GM12801 (cell line): ENCODE results near the gene LILRA1.

Experiments
- TF ChIP-seq, protein P1 (sequence below): IDR thresholded peaks from one replicate; pipeline ENCODE4 v1.5.1; 2011; ENCODE audit warnings: control low read depth; ENCODE audit not compliant: insufficient read length; ENCODE audit errors: extremely low read depth

The LILRA1 gene

DNA sequence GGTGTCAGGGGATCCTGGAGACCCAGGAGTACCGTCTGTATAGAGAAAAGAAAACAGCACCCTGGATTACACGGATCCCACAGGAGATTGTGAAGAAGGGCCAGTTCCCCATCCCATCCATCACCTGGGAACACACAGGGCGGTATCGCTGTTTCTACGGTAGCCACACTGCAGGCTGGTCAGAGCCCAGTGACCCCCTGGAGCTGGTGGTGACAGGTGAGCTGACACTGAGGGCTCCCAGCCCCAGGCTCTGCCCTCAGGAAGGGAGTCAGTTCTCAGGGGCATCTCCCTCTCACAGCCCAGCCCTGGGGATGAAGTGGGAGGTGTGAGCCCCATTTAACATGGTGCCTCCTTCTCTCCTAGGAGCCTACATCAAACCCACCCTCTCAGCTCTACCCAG, 1.3 kb downstream of the LILRA1 start:
- TF ChIP-seq, protein P1, sequence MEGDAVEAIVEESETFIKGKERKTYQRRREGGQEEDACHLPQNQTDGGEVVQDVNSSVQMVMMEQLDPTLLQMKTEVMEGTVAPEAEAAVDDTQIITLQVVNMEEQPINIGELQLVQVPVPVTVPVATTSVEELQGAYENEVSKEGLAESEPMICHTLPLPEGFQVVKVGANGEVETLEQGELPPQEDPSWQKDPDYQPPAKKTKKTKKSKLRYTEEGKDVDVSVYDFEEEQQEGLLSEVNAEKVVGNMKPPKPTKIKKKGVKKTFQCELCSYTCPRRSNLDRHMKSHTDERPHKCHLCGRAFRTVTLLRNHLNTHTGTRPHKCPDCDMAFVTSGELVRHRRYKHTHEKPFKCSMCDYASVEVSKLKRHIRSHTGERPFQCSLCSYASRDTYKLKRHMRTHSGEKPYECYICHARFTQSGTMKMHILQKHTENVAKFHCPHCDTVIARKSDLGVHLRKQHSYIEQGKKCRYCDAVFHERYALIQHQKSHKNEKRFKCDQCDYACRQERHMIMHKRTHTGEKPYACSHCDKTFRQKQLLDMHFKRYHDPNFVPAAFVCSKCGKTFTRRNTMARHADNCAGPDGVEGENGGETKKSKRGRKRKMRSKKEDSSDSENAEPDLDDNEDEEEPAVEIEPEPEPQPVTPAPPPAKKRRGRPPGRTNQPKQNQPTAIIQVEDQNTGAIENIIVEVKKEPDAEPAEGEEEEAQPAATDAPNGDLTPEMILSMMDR, result no peak

DNA sequence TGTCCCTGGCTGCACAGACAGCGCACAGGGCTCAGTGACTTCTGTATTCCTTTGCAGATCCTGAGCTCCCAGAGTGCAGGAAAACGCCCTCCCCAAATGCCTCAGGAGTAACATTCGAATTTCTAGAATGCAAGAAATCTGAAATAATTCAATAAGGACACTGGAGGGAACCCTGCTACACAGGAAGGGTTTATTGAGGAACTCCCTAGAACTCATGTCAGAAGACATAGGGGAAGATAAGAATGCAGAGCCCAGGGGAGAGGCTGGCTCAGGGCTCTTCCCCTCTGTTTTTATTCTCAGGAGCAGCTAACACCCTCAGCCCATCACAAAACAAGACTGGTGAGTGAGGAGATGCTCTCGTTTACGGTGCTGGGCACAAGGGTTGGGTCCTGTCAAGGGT, 6.8 kb downstream of the LILRA1 start:
- TF ChIP-seq, protein P1, result no peak

GRCh38 chr19:54606230-54606629, 12.8 kb downstream of the LILRA1 start:
- TF ChIP-seq, protein P1, result no peak

GRCh38 chr19:54606891-54607784, 13.7 kb downstream of the LILRA1 start:
- TF ChIP-seq, protein P1, result no peak

DNA sequence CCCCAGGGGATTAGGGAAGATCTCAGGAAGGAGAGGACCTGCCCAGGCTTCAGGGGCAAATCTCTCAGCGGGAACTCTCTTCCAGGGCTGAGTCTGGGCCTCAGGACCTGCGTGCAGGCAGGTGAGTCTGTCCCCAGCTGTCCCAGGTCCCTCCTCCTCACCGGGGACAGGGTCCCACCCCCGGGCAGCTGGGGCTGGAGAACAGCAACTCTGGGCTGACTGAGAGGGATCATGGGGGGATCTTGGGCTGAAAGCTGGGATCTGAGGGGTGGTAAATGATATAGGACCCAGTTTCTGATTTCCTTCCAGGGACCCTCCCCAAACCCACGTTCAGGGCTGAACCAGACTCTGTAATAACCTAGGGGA, 14.3 kb downstream of the LILRA1 start:
- TF ChIP-seq, protein P1, result no peak

- TF ChIP-seq, protein P1, result no peak
Measured at GRCh38 chr19:54608205-54608604, 14.8 kb downstream of the LILRA1 start.

DNA sequence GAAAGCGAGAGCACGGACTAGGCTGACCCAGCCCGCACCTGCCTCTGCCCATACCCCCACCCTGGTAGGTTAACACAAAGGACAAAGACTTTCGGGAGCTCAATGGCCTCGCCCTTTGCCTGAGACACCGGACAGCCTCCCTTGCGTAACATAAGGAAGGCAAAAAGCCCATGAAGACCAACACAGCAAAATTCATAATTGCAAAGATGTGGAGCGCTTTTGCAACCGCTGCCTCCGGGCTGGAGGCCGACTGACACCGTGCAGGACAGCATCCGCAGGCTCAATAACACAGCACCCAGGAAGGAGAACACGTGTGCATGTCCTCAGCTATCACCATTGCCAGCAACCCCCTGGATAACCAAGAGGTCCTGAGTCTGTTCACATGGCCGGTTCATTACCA, 15.4 kb downstream of the LILRA1 start:
- TF ChIP-seq, protein P1, result no peak
